Measurements from ENCODE around the gene IGHMBP2. TPM values are rescaled to one million over a fixed set of nuclear protein-coding genes. Genes with fewer than 3 reads are reported as not detected.

The IGHMBP2 gene
- polyA plus RNA-seq, 1 donor from 2014 or later = 9.5 TPM

DNA sequence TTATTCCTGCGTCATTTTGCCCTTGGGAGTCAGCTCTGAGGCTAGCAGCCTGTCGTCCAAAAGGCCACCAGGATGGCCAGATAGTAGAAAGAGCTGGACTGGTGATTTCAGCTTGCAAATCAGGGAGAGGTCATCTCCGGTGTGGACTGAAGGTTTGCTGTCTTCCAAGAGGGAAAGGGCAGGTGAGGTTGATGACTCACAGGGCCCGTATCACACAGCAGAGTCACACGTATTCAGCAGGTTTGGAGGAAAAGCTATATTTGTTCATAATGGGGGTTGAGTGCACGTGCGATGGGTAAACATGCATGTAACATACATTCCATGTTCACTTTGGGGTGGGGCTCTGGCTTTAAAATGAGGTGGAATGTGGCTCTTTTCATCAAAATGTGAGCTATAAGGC lies 25.7 kb upstream of the IGHMBP2 start:
- H3K9ac ChIP-seq (ENCODE audit: low read length) = no peak overlapping the region
- no peaks in the 10 kb centered on the region for H3K9me3 ChIP-seq (ENCODE audit: low read length)
- H4K20me1 ChIP-seq (ENCODE audit: insufficient read depth) = no peaks in the 10 kb centered on the region
- no peaks in the 10 kb centered on the region for H3K27me3 ChIP-seq (ENCODE audit: insufficient read depth, low read depth, low read length)
- no peak overlapping the region for H3K4me2 ChIP-seq (ENCODE audit: low read length)
- no peaks in the 10 kb centered on the region for H3K36me3 ChIP-seq (ENCODE audit: insufficient read depth, low read length)
- no peaks in the 10 kb centered on the region for H3K9me2 ChIP-seq (ENCODE audit: insufficient read depth, low read length)
- no peak overlapping the region for H3K4me3 ChIP-seq (ENCODE audit: low read length)
- H3K27ac ChIP-seq (ENCODE audit: low read length) = no peak overlapping the region
- TF ChIP-seq TAF1 (IDR thresholded peaks at IDR 0.05; ENCODE audit: low read depth) (no peak), EZH2 (IDR thresholded peaks at IDR 0.05; ENCODE audit: borderline replicate concordance, insufficient read depth, low read length, poor library complexity, severe bottlenecking) (no peak), POLR2AphosphoS5 (IDR thresholded peaks at IDR 0.05) (no peak), EP300 (conservative IDR thresholded peaks at IDR 0.05; ENCODE audit: poor library complexity, severe bottlenecking) (no peak), SMC3 (conservative IDR thresholded peaks at IDR 0.05; ENCODE audit: poor library complexity) (no peak)
- TF ChIP-seq, protein P1, sequence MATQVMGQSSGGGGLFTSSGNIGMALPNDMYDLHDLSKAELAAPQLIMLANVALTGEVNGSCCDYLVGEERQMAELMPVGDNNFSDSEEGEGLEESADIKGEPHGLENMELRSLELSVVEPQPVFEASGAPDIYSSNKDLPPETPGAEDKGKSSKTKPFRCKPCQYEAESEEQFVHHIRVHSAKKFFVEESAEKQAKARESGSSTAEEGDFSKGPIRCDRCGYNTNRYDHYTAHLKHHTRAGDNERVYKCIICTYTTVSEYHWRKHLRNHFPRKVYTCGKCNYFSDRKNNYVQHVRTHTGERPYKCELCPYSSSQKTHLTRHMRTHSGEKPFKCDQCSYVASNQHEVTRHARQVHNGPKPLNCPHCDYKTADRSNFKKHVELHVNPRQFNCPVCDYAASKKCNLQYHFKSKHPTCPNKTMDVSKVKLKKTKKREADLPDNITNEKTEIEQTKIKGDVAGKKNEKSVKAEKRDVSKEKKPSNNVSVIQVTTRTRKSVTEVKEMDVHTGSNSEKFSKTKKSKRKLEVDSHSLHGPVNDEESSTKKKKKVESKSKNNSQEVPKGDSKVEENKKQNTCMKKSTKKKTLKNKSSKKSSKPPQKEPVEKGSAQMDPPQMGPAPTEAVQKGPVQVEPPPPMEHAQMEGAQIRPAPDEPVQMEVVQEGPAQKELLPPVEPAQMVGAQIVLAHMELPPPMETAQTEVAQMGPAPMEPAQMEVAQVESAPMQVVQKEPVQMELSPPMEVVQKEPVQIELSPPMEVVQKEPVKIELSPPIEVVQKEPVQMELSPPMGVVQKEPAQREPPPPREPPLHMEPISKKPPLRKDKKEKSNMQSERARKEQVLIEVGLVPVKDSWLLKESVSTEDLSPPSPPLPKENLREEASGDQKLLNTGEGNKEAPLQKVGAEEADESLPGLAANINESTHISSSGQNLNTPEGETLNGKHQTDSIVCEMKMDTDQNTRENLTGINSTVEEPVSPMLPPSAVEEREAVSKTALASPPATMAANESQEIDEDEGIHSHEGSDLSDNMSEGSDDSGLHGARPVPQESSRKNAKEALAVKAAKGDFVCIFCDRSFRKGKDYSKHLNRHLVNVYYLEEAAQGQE (IDR thresholded peaks at IDR 0.05; ENCODE audit: borderline replicate concordance) = no peak
- H3K79me2 ChIP-seq (replicated peaks; ENCODE audit: insufficient read depth, low read length) = no peaks in the 10 kb centered on the region
- H3F3A ChIP-seq (ENCODE audit: insufficient read depth, low read length, poor library complexity, severe bottlenecking) = no peaks in the 10 kb centered on the region
- H2AFZ ChIP-seq (ENCODE audit: low read depth, low read length) = no peak overlapping the region

DNA sequence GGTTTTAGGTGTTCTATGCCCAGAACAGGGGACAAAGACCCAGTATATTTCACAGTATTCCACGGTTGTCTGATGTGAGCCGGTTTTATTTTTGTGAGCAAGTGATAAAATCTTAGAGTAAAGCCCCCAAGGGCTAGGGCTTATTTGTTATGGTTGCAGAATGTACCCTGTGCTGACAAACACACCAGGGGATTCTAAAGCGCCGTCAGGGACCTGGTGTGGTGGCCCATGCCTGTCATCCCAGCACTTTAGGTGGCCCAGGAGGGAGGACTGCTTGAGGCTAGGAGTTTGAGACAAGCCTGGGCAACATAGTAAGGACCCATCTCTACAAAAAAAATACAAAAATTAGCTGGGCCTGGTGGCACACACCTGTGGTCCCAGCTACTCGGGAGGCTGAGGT lies 22.8 kb upstream of the IGHMBP2 start:
- H3K9me3 ChIP-seq (ENCODE audit: low read length) = no peaks in the 10 kb centered on the region
- no peaks in the 10 kb centered on the region for H3F3A ChIP-seq (ENCODE audit: insufficient read depth, low read length, poor library complexity, severe bottlenecking)
- H3K27ac ChIP-seq (ENCODE audit: low read length) = no peak overlapping the region
- no peaks in the 10 kb centered on the region for H3K36me3 ChIP-seq (ENCODE audit: insufficient read depth, low read length)
- no peaks in the 10 kb centered on the region for H3K79me2 ChIP-seq (replicated peaks; ENCODE audit: insufficient read depth, low read length)
- H3K4me3 ChIP-seq (ENCODE audit: low read length) = no peak overlapping the region
- H4K20me1 ChIP-seq (ENCODE audit: insufficient read depth) = no peaks in the 10 kb centered on the region
- H3K27me3 ChIP-seq (ENCODE audit: insufficient read depth, low read depth, low read length) = no peaks in the 10 kb centered on the region
- no peak overlapping the region for H2AFZ ChIP-seq (ENCODE audit: low read depth, low read length)
- TF ChIP-seq POLR2AphosphoS5 (IDR thresholded peaks at IDR 0.05) (no peak), SMC3 (conservative IDR thresholded peaks at IDR 0.05; ENCODE audit: poor library complexity) (no peak)
- no peak overlapping the region for H3K4me2 ChIP-seq (ENCODE audit: low read length)
- H3K9ac ChIP-seq (ENCODE audit: low read length) = no peak overlapping the region
- no peaks in the 10 kb centered on the region for H3K9me2 ChIP-seq (ENCODE audit: insufficient read depth, low read length)

DNA sequence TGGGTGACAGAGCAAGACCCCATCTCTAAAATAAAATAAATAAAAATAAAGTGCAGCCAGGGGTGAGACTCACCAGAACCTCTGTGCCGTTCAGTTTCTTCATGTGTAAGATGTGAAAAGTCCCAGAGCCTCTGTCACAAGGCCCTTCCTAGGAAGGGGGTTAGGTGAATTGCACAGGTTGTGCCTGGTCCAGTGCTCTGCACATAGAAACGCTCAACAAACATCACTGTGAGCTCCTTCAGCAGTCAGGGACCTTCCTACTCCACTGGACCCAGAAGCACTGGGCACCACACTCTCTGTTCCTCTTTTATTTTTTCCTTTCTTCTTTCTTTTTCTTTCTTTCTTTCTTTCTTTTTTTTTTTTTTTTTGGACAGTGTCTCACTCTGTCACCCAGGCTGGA lies 22.4 kb upstream of the IGHMBP2 start:
- no peak overlapping the region for H3K4me3 ChIP-seq (ENCODE audit: low read length)
- no peaks in the 10 kb centered on the region for H3K9me3 ChIP-seq (ENCODE audit: low read length)
- no peaks in the 10 kb centered on the region for H3K36me3 ChIP-seq (ENCODE audit: insufficient read depth, low read length)
- H3F3A ChIP-seq (ENCODE audit: insufficient read depth, low read length, poor library complexity, severe bottlenecking) = no peaks in the 10 kb centered on the region
- no peak overlapping the region for H3K4me2 ChIP-seq (ENCODE audit: low read length)
- no peak overlapping the region for H2AFZ ChIP-seq (ENCODE audit: low read depth, low read length)
- TF ChIP-seq EZH2 (IDR thresholded peaks at IDR 0.05; ENCODE audit: borderline replicate concordance, insufficient read depth, low read length, poor library complexity, severe bottlenecking) = no peak
- TF ChIP-seq, protein P1 (IDR thresholded peaks at IDR 0.05; ENCODE audit: borderline replicate concordance) = no peak
- no peak for TF ChIP-seq RAD21 (conservative IDR thresholded peaks at IDR 0.05)
- no peak for TF ChIP-seq TAF1 (IDR thresholded peaks at IDR 0.05; ENCODE audit: low read depth)
- TF ChIP-seq MXI1 (conservative IDR thresholded peaks at IDR 0.05; ENCODE audit: poor library complexity, severe bottlenecking) = no peak
- TF ChIP-seq EP300 (conservative IDR thresholded peaks at IDR 0.05; ENCODE audit: poor library complexity, severe bottlenecking) = no peak
- TF ChIP-seq POLR2AphosphoS5 (IDR thresholded peaks at IDR 0.05) = no peak
- TF ChIP-seq, protein P2, sequence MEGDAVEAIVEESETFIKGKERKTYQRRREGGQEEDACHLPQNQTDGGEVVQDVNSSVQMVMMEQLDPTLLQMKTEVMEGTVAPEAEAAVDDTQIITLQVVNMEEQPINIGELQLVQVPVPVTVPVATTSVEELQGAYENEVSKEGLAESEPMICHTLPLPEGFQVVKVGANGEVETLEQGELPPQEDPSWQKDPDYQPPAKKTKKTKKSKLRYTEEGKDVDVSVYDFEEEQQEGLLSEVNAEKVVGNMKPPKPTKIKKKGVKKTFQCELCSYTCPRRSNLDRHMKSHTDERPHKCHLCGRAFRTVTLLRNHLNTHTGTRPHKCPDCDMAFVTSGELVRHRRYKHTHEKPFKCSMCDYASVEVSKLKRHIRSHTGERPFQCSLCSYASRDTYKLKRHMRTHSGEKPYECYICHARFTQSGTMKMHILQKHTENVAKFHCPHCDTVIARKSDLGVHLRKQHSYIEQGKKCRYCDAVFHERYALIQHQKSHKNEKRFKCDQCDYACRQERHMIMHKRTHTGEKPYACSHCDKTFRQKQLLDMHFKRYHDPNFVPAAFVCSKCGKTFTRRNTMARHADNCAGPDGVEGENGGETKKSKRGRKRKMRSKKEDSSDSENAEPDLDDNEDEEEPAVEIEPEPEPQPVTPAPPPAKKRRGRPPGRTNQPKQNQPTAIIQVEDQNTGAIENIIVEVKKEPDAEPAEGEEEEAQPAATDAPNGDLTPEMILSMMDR (IDR thresholded peaks at IDR 0.05; ENCODE audit: poor library complexity, severe bottlenecking) = no peak
- no peak for TF ChIP-seq SMC3 (conservative IDR thresholded peaks at IDR 0.05; ENCODE audit: poor library complexity)
- H3K79me2 ChIP-seq (replicated peaks; ENCODE audit: insufficient read depth, low read length) = no peaks in the 10 kb centered on the region
- no peak overlapping the region for H3K9ac ChIP-seq (ENCODE audit: low read length)
- no peak overlapping the region for H3K27ac ChIP-seq (ENCODE audit: low read length)
- H3K9me2 ChIP-seq (ENCODE audit: insufficient read depth, low read length) = no peaks in the 10 kb centered on the region
- H3K27me3 ChIP-seq (ENCODE audit: insufficient read depth, low read depth, low read length) = no peaks in the 10 kb centered on the region
- H4K20me1 ChIP-seq (ENCODE audit: insufficient read depth) = no peaks in the 10 kb centered on the region

All from neural cell (in vitro differentiated cells).